Measurements from ENCODE around the gene CLPTM1. TPM values are rescaled to one million over a fixed set of nuclear protein-coding genes. Genes with fewer than 3 reads are reported as not detected.
A peak's percentile ranks its signal among the peaks of the same experiment; 100 is the strongest.
"Not testable (repeated sequence)": the region's sequence is repeated elsewhere in the genome, so short reads cannot be mapped to it uniquely, and the experiment has no call there.

CLPTM1 gene
- total and polyA plus RNA-seq, 12 donors = 67.8 to 306 (median 244) TPM

DNA sequence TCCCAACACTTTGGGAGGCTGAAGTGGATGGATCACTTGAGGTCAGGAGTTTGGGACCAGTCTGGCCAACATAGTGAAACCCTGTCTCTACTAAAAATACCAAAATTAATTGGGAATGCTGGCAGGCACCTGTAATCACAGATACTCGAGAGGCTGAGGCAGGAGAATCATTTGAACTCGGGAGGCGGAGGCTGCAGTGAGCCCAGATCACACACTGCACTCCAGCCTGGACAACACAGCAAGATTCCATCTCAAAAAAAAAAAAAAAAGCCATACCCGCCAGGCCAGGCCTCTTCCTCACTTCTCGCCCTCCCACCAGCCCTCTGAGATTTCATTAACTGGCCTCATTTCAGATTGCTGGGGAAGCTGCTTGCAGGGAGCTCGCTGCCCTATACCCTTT, 38.3 kb downstream of the CLPTM1 start:
- no peaks in the 10 kb centered on the region for H3K27me3 ChIP-seq

DNA sequence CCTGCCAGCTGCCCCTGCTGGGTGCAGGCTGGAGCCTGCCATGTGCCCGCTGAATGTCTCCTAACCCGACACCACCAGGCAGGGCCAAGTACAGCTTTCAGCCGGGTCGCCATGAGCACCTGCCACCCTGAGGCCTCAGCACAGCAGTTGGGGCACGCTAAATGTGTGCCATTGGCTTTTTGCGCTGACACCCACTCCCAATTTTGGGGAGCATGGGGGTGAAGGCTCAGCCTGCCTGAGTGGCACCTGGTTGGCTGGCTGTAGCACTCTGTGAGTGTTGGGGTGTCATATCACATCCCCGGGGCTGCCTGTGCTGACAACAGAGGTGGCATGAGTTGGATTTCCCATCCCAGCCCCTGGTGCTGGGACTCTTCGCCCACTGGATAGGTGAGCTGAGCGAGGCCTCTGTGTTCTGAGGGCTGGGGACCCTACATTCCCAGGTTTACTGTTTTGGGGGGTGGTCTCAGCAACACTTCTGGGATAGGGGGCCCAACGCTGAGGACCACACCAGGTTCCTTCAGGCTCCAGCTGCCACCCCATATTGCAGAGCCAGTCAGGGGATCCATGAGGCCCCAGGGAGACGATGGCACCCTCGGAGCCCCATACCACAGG, 38.9 kb downstream of the CLPTM1 start:
- no peak for DNase-seq
- H3K27me3 ChIP-seq = no peaks in the 10 kb centered on the region
- peaks cover 2 to 3% of the 10 kb centered on the region in 2 donors for H3K4me1 ChIP-seq (replicated peaks in 1 of 2)
- intact Hi-C loops (cut with DNase I) = no loop called here
- H3K36me3 ChIP-seq (replicated peaks in 1 of 2) = peaks cover 0 to 35% of the 10 kb centered on the region in 2 donors
- TF ChIP-seq, protein P1, sequence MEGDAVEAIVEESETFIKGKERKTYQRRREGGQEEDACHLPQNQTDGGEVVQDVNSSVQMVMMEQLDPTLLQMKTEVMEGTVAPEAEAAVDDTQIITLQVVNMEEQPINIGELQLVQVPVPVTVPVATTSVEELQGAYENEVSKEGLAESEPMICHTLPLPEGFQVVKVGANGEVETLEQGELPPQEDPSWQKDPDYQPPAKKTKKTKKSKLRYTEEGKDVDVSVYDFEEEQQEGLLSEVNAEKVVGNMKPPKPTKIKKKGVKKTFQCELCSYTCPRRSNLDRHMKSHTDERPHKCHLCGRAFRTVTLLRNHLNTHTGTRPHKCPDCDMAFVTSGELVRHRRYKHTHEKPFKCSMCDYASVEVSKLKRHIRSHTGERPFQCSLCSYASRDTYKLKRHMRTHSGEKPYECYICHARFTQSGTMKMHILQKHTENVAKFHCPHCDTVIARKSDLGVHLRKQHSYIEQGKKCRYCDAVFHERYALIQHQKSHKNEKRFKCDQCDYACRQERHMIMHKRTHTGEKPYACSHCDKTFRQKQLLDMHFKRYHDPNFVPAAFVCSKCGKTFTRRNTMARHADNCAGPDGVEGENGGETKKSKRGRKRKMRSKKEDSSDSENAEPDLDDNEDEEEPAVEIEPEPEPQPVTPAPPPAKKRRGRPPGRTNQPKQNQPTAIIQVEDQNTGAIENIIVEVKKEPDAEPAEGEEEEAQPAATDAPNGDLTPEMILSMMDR (IDR thresholded peaks at IDR 0.05) = no peak
- TF ChIP-seq POLR2A (IDR thresholded peaks at IDR 0.05) = no peak
- no peaks in the 10 kb centered on the region for H3K9me3 ChIP-seq (replicated peaks in 1 of 3)
- WGBS, 4 donors = 87 to 100% (median 90%) methylated on average over 1 to 12 of the region's 12 CpGs
- H3K27ac ChIP-seq = no peak overlapping the region
- no peak overlapping the region for H3K4me3 ChIP-seq

More for the DNA sequence above, 38.3 kb downstream of the CLPTM1 start:
- H3K4me1 ChIP-seq (replicated peaks in 1 of 2) = peaks cover 7 to 8% of the 10 kb centered on the region in 2 donors
- no peak overlapping the region for H3K4me3 ChIP-seq
- DNase-seq = no peak
- 83 to 96% (median 90%) methylated on average over 6 of the region's 6 CpGs for WGBS, 4 donors
- H3K36me3 ChIP-seq (replicated peaks in 1 of 2) = peaks cover 0 to 40% of the 10 kb centered on the region in 2 donors
- TF ChIP-seq, protein P1 (IDR thresholded peaks at IDR 0.05) = no peak
- no peak for TF ChIP-seq POLR2A (IDR thresholded peaks at IDR 0.05)
- H3K9me3 ChIP-seq (replicated peaks in 1 of 3) = no peaks in the 10 kb centered on the region
- no peak overlapping the region for H3K27ac ChIP-seq
- intact Hi-C loops (cut with DNase I) = no loop called here

DNA sequence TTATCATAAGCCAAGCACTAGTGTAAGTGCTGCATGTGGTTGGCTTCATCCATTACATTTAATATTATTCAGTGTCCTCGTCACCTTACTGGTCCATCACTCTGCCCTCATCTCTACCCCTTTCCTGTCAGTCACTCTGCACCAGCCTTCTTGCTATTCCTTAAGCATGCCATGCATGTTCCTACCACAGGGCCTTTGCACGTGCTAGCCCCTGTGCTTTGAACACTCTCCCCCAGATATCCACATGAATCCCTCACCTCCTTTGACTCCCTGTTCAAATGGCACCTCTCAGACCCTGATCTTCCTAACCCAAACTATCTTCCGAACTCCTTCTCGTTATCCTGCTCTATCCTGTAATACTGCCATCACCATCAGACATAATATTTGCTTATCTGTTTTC, 42.8 kb downstream of the CLPTM1 start:
- TF ChIP-seq, protein P1 (IDR thresholded peaks at IDR 0.05) = no peak
- no peak for TF ChIP-seq POLR2A (IDR thresholded peaks at IDR 0.05)
- Histone ChIP-seq H3K27ac (no peak overlapping the region), H3K4me1 (replicated peaks in 1 of 2) (peaks cover 6 to 9% of the 10 kb centered on the region in 2 donors), H3K27me3 (no peaks in the 10 kb centered on the region), H3K4me3 (no peak overlapping the region), H3K9me3 (replicated peaks in 1 of 3) (no peaks in the 10 kb centered on the region), H3K36me3 (replicated peaks in 1 of 2) (peaks cover 0 to 1% of the 10 kb centered on the region in 2 donors)
- WGBS, 4 donors = 86 to 91% (median 89%) methylated on average over 4 of the region's 4 CpGs
- DNase-seq = no peak
- intact Hi-C loops (cut with DNase I) = no loop called here

DNA sequence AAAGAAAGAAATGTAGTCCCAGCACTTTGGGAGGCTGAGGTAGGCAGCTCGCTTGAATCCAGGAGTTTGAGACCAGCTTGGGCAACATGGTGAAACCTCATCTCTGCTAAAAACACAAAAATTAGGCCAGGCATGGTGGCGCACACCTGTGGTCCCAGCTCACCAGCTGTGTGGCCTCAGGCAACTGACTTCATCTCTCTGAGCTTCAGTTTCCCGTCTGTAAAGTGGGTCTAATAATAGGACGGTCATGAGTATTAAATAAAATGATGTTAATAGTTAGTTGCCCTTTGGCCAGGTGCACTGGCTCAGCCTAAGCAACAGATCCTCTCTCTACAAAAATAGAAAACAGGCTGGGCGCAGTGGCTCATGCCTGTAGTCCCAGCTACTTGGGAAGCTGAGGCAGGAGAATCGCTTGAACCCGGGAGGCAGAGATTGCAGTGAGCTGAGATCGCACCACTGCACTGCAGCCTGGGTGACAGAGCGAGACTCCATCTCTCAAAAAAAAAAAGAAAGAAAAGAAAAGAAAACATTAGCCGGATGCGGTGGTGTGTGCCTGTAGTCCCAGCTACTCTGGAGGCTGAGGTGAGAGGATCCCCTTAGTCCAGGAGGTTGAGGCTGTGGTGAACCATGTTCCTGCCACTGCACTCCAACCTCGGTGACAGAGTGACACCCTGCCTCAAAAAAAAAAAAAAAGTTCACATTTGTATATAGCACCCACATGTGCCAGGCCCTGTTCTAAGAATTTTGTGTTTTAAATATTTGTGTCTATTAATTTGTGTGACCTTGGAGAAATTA, 44.1 kb downstream of the CLPTM1 start:
- H3K36me3 ChIP-seq (replicated peaks in 1 of 2); DNase-seq; H3K9me3 ChIP-seq (replicated peaks in 1 of 3); H3K27ac ChIP-seq; intact Hi-C loops (cut with DNase I); H3K27me3 ChIP-seq; H3K4me1 ChIP-seq (replicated peaks in 1 of 2); H3K4me3 ChIP-seq: not testable (repeated sequence)
- WGBS, 4 donors = 73 to 79% (median 74%) methylated on average over 12 of the region's 12 CpGs

DNA sequence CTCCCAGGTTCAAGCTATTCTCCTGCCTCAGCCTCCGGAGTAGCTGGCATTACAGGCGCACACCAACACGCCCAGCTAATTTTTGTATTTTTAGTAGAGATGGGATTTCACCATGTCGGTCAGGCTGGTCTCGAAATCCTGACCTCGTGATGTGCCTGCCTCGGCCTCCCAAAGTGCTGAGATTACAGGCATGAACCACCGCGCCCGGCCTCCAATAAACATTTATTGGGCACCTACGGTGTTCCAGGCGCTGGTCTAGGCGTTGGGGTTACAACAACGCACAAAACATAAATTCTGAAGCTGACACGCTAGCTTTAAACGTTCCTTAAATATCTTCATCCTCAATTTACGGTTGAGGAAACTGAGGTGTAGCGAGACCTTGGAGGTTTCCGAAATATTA, 45.5 kb downstream of the CLPTM1 start:
- DNase-seq; intact Hi-C loops (cut with DNase I); H3K27me3 ChIP-seq; H3K9me3 ChIP-seq (replicated peaks in 1 of 3); H3K36me3 ChIP-seq (replicated peaks in 1 of 2); H3K4me1 ChIP-seq (replicated peaks in 1 of 2): not testable (repeated sequence)
- Histone ChIP-seq H3K4me3 (peak overlapping the region in 1 of 4 donors; percentile 92), H3K27ac (peak overlapping the region in 3 of 5 donors; percentile 98 to 100 (median 100))
- WGBS, 4 donors = 56 to 65% (median 62%) methylated on average over 19 of the region's 19 CpGs

All from adrenal gland (tissue), 12 donors.